Endothelial cell of umbilical vein (primary cell): ENCODE results near the gene LAD1.

Experiments
- EZH2 ChIP-seq: IDR thresholded peaks from 2 replicates; pipeline ENCODE4 v1.6.1; 2012; ENCODE audit warnings: borderline replicate concordance, low read depth, mild to moderate bottlenecking, moderate library complexity, low read length, inconsistent platforms; ENCODE audit not compliant: severe bottlenecking
- FOS ChIP-seq: IDR thresholded peaks from 2 replicates; pipeline ENCODE4 v1.6.1; 2011; ENCODE audit warnings: mild to moderate bottlenecking, low read length, moderate library complexity, borderline replicate concordance; ENCODE audit not compliant: insufficient read depth
- GATA2 ChIP-seq: IDR thresholded peaks from 2 replicates; pipeline ENCODE4 v1.7.0; 2011; ENCODE audit warnings: low read depth, mild to moderate bottlenecking, moderate library complexity, mixed read lengths, low read length; ENCODE audit not compliant: insufficient read length, insufficient read depth
- JUN ChIP-seq: IDR thresholded peaks from 2 replicates; pipeline ENCODE4 v1.6.1; 2011; ENCODE audit warnings: borderline replicate concordance, low read depth; ENCODE audit not compliant: insufficient read length, insufficient read depth
- MYC ChIP-seq: IDR thresholded peaks from one replicate; pipeline ENCODE4 v1.6.1; 2011; ENCODE audit warnings: mild to moderate bottlenecking, low read depth, low read length
- POLR2A ChIP-seq: IDR thresholded peaks from 2 replicates; pipeline ENCODE4 v1.6.1; 2012; ENCODE audit warnings: low read depth, mild to moderate bottlenecking, control low read depth, low read length
- POLR2AphosphoS5 ChIP-seq: IDR thresholded peaks from 2 replicates; pipeline ENCODE4 v1.6.1; 2012; ENCODE audit warnings: low read depth, mild to moderate bottlenecking, control low read depth, low read length, moderate library complexity; ENCODE audit not compliant: insufficient read depth
- TF ChIP-seq, protein P1 (sequence below), 2 donors: IDR thresholded peaks; 1 replicate in 1 of 2; 2 replicates in 1 of 2; pipeline ENCODE4 v1.5.1; 2011; ENCODE audit warnings: low read length in 2 of 2, mild to moderate bottlenecking in 2 of 2, moderate library complexity in 2 of 2, control low read depth in 1 of 2, inconsistent platforms in 1 of 2, low read depth in 1 of 2; ENCODE audit not compliant: insufficient read depth in 1 of 2; ENCODE audit errors: extremely low read depth in 1 of 2
- TF ChIP-seq, protein P2 (sequence below): IDR thresholded peaks from 2 replicates; pipeline ENCODE4 v1.6.1; 2011; ENCODE audit not compliant: insufficient read depth, insufficient read length

DNA sequence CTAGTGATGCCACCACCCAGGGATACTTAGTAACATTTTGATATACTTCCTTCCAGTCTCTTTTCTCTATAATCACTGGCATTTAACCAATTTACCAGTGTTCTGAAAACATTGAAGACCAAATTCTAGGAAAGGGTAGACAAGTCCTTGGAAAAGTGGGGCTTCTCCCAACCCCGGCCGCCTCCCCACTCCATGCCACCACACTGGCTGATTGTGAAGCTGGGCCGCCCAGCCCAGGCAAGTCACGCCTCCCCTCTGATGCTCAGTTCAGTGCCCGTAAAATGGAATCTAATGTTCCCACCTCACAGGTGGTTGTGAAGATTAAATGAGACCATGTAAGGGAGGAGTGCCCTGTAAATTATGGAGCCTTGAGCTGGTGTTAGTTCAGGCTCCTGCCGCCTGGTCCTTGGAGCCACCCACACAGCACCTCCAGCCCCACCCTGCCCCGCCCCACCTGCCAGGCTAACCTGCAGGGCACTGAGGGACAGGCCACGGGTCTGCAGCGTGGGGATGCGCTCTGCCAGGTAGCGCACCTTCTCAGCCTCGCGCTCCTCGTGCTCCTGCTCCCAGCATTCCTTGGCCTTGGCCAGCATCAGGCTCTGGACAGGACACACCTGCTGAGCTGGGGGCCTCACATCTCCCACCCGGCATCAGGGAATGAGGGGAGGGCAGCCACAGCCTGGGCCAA, 15.1 kb upstream of the LAD1 start:
- TF ChIP-seq, protein P1, sequence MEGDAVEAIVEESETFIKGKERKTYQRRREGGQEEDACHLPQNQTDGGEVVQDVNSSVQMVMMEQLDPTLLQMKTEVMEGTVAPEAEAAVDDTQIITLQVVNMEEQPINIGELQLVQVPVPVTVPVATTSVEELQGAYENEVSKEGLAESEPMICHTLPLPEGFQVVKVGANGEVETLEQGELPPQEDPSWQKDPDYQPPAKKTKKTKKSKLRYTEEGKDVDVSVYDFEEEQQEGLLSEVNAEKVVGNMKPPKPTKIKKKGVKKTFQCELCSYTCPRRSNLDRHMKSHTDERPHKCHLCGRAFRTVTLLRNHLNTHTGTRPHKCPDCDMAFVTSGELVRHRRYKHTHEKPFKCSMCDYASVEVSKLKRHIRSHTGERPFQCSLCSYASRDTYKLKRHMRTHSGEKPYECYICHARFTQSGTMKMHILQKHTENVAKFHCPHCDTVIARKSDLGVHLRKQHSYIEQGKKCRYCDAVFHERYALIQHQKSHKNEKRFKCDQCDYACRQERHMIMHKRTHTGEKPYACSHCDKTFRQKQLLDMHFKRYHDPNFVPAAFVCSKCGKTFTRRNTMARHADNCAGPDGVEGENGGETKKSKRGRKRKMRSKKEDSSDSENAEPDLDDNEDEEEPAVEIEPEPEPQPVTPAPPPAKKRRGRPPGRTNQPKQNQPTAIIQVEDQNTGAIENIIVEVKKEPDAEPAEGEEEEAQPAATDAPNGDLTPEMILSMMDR (IDR thresholded peaks at IDR 0.05; ENCODE audit: extremely low read depth in 1 of 2, insufficient read depth in 1 of 2, low read depth in 1 of 2, low read length in 2 of 2) = no peak
- TF ChIP-seq MYC = no peak
- no peak for TF ChIP-seq EZH2
- TF ChIP-seq POLR2AphosphoS5 = no peak
- TF ChIP-seq JUN = no peak
- no peak for TF ChIP-seq POLR2A
- TF ChIP-seq, protein P2, sequence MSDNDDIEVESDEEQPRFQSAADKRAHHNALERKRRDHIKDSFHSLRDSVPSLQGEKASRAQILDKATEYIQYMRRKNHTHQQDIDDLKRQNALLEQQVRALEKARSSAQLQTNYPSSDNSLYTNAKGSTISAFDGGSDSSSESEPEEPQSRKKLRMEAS = no peak
- TF ChIP-seq FOS = no peak
- TF ChIP-seq GATA2 = no peak
